CD4-positive, alpha-beta T cell treated with Interleukin-1 beta for 1 hour (primary cell): ENCODE results near the gene GATA5.
"Not testable (repeated sequence)": the region's sequence is repeated elsewhere in the genome, so short reads cannot be mapped to it uniquely, and the experiment has no call there.

Experiments used
- DNase-seq, 2 donors: peaks; one replicate each; pipeline ENCODE4 v3.0.0-alpha.2; 2020 to 2022

The GATA5 gene

DNA sequence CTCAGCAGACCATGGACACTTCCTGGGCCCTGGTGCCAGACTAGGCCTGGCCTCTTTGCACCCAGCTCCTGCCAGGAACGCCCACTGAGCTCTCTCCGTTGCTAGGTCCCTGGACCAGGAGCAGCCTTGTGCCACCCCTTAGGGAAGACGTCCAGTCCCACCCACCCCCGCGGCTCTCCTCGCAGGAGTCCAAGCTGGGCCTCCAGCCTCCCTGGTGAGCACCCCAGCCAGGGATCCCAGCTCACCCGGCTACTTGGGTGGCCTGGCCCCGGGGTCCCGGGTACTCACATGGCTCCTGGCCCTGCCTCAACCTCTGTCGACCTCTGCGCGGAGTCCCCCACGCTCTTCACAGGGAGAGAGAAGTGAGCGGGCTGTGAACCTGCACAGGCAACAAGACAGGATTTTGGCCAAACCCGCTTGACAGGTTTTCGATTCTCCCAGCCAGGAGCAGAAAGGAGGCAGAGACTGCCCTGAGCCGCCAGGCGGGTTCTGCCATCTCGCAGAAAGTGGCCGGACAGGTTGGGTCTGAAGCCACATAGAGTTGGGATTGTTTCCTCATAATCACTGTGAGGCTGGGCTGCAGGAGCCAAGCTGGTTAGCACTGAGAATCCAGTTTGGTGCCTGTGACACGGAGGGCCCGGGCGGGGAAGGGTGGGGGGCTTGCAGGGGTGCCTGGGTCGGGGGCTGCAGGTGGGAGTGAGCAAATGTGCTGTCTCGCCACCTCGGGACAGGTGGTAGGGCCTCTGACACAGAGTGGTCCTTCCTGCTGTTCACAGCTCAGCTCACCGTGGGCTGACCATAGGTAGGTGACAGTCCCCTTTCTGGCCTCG, 48.4 kb downstream of the GATA5 start, which contains the start of gene RBBP8NL:
RBBP8NL (minus strand) TSS at position 368 of the 830 bp plus-strand sequence. CDS start 7,892 bp downstream, outside the sequence.
- no peak for DNase-seq

DNA sequence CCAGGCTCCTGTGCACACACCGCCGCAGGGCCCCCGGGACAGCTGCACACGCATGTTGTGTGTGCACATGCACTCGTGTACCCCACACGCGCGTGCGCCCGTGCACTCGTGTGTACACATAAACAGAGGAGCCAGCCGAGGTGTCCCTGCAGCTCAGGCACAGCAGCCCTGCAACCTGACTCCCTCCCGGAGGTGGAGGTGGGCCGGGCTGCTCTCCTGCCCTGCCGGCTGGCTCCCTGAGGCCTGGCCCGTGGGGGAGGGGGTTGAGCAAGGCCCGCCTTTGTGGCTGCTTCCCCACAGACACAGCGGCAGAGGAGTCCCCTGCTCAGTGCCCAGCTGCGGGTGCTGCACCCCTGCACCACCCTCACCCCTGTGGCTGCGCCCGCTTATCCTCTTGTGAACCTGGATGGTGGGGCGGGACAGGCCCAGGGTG, 49.1 kb downstream of the GATA5 start:
- no peak for DNase-seq

DNA sequence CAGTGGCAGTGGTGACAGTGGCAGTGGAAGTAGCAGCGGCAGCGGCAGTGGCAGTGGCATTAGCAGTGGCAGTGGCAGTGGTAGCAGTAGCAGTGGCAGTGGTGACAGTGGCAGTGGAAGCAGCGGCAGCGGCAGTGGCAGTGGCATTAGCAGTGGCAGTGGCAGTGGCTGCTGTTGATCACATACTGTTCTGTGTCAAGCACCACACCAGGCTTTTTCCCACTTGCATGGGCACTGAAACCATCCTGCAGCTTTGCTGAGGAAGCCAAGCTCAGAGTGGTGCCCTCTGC, 49.8 kb downstream of the GATA5 start:
- not testable (repeated sequence) for DNase-seq

DNA sequence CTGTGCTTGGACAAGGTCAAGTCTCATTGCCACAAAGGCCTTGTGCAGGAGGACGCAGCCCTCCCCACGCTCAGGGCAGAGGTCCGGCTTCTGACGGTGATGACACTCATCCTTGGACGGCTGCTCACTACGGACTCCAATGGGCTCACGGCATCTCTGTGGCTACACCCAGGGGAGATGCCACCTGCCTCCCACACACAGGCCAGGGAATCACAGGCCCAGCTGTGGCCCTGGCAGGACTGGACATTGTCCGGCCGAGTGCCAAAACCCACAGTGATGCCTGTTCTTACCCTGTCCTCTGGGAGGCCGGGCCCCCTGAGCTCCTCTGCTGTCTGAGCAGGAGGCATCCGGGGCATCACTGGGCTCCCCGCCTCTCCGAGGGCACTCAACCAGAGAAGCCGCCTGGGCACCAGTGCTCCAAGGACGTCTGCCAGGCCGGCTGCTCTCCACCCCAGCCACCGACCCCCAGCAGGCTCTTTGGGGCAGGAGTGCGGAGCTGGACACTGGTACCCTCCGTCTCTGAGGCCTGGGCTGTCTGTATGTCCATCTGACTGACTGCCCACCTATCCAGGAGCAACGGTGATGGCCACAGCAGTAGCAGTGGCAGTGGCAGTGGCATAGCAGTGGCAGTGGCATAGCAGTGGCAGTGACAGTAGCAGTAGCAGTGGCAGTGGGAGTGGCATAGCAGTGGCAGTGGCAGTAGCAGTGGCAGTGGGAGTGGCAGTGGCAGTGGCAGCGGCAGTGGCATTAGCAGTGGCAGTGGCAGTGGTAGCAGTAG, 50.3 kb downstream of the GATA5 start:
- DNase-seq = no peak

DNA sequence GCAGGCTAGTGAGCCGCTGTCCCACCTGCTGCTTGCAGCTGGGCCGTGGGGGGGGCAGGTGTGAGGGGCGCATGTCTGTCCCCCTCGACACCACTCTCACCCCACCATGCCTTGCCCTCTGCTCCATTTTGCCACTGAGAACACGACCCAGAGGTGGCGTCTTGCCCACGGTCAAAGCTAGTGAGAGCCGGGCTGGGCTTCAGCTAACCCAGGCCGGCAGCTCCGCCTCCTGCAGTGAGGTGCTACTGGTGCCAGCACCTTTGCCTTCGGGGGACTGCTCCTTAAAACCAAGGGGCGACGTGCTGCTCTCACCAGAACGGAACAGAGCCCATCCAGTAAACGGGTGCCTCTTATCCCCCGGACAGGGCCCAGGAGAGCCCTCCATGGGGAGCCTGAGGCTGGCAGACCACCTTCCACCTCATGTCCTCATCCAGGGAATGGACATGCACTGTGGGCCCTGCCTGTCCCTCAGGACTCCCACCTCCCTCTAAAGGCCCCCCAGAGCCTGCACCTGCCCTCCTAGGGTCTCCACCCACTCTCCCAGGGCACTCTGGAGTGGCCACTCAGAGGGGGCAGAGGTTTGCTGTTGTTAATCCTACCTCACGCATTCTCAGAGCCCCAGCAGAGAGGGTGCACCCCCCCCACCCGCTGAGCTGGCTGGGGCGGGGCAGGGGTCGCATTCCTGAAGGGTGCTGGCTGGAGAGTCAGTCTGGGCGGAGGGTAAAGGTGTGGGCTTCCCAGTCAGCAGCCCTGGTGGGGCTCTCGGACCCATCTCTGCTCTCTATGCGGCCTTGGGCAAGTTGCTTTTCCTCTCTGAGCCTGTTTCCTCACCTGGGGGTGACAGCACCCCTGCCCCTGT, 51.3 kb downstream of the GATA5 start:
- no peak for DNase-seq

DNA sequence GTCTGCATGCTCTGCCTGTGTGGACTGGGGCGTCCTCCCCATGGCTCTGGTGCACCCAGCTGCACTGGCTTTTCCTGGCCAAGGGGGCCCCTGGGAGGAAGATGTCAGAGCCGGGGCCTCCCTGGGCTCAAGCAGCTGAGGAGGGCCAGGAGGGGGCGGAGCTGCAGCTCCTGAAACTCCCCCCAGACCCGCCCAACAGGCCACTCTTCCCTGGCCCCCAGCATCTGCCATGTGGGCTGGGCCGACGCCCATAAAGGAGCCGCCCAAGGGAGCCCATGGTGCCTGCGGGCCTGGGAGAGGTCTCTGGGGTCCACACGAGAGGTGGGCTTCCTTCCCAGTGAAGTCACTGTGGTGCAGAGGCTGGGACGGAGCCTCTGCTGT, 52.5 kb downstream of the GATA5 start:
- DNase-seq = no peak

DNA sequence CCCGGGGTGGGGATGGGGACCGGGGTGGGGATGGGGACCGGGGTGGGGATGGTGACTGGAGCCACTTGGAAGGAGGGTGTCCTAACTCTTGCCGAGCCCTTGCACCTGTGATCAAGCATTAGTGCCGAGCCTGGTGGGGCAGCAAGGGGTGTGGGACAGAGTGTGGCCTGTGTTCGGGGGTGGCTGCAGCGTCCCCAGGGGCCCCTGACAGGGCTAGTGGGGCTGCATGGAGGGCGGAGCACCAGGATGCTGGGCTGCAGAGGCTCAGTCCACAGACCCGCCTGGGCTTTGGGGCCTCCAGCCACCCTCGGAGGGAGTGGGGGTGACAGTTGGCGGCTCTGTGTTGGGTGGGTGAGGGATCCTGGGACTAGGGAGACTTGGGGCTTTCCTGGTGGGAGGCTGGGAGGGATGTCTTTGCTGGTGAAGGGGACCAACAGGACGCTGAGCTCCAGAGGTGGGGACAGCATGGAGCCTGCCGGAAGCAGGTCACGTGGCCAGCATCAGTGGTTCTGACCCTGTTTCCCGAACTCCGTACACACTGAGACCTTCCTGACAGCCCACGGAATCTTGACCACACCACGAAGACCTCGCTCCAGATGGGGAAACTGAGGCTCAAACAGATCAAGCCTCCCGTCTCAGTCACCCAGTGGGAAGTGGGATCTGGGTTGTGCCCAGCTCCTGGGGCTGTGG, 53.0 kb downstream of the GATA5 start:
- DNase-seq = no peak

DNA sequence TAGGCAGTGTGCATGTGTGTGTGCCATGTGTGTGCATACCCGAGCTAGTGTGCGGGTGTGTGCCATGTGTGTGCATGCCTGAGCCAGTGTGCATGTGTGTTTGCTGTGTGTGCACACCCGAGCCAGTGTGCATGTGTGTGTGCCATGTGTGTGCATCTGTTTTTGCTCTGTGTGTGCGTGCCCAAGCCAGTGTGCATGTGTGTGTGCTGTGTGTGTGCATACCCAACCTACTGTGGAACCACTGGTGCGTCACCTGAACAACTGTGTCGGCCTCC, 54.1 kb downstream of the GATA5 start:
- no peak for DNase-seq

DNA sequence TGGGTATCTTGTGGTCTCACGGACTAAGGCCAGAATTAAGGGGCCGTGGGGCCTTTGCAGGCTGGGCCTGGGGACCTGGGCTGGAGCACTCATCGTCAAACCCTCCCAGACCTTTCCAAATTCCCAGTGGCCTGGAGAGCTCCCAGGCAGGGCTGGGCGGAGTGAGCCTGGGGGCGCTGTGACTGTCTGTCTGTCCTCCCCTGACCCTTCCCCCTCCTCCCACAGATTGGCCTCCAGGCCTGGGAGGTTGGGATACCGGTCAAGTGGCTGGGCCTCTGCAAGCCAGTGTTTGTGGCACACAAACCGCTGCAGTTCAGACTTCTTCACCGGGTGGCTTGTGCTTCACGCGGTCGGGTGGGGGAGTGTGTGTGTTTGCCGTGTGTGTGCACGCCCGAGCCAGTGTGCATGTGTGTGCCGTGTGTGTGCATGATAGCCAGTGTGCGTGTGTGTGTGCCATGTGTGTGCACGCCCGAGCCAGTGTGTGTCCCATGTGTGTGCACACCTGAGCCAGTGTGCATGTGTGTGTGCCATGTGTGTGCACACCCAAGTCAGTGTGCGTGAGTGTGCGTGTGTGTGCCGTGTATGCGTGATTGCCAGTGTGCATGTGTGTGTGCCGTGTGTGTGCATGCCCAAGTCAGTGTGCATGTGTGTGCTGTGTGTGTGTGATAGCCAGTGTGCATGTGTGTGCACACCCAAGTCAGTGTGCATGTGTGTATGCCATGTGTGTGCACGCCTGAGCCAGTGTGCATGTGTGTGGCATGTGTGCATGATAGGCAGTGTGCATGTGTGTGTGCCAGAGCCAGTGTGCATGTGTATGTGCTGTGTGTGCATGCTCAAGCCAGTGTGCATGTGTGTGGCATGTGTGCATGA, 54.7 kb downstream of the GATA5 start:
- no peak for DNase-seq

DNA sequence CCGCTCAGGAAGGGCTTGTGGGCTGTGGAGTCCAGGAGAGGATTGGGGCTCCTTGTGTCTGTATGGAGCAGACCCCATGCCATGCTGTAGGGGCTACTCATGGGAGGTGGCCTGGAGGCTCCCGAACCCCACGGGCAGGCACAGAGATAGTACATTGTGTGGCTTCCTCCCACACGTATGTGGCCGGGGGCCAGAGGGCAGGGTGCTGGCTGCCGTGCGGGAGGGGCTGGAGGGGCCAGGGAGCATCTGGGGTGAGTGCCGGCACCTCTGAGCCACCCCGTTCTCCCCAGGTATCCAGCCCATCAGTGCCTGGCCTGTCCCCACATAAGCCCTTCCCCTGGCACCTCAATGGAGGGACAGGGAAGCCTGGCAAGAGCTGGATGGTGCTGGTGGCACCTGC, 56.0 kb downstream of the GATA5 start:
- no peak for DNase-seq

DNA sequence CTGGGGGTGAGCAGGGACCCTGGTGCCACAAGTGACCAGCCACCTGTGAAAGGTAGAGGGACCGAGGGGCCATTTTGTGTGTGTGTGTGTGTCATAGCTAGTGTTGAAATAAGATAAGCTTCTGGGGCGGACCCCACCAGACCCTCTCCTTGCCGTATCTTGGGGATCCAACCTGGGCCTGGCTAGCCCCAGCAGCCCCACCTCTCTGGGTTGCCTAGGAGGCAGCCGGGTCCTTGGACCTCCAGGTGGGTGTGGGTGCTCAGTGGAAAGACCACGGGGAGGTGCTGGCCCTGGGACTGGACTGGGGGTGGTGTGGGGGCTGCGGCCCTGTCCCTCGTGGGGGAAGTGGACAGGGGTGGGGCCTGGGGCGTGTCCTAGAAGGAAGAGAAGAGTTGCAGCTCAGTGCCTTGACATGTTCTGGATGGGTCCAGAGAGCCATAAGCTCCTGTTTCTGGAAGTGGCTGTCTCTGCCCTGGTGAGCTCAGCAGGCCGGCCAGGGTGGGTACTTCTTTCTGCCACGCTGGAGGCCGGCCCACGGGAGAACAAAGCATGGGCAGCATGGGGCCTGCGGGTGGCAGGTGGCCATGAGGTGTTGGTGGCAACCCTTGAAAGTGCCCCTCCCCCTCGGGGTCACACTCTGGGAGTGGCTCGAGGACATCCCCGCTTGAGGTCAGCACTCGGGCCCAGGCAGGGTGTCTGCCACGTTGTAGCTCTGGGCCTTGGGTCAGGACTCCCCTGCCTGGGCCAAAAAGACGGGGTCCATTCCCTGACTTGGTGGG, 56.9 kb downstream of the GATA5 start:
- DNase-seq = no peak

DNA sequence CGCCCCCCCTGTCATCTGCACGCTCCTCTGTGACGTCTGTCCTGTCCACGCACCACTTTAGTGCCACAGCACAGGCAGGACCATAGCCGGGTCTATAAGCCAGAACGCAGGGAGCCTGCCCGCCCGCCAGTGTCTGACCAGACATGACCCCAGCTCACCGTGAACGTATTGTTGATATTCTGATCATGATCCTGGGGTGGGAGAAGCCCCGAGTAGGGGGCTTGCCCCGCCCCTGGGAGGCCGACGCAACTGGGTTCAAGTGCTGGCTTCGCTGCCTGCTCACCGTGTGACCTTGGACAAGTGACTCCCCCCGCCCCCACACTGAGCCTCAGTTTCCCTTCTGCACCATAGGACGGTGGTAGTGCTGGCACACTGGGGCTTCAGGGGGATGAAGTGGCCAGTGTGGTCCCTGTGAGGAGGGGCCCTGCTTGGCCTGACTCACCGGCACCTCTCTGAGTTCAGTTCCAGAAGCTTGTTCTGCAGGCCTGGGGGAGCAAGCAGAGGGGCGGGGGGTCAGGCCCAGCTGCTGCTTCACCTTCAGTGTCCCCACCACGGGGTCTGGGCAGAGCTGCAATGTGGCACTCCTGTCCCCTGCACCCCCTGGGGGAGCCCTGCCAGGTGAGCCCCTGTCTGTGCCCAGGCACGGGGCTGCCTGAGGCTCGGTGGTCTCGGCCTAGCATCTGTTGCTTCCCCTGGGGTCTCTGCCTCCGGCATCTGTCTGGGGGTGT, 57.6 kb downstream of the GATA5 start:
- no peak for DNase-seq

DNA sequence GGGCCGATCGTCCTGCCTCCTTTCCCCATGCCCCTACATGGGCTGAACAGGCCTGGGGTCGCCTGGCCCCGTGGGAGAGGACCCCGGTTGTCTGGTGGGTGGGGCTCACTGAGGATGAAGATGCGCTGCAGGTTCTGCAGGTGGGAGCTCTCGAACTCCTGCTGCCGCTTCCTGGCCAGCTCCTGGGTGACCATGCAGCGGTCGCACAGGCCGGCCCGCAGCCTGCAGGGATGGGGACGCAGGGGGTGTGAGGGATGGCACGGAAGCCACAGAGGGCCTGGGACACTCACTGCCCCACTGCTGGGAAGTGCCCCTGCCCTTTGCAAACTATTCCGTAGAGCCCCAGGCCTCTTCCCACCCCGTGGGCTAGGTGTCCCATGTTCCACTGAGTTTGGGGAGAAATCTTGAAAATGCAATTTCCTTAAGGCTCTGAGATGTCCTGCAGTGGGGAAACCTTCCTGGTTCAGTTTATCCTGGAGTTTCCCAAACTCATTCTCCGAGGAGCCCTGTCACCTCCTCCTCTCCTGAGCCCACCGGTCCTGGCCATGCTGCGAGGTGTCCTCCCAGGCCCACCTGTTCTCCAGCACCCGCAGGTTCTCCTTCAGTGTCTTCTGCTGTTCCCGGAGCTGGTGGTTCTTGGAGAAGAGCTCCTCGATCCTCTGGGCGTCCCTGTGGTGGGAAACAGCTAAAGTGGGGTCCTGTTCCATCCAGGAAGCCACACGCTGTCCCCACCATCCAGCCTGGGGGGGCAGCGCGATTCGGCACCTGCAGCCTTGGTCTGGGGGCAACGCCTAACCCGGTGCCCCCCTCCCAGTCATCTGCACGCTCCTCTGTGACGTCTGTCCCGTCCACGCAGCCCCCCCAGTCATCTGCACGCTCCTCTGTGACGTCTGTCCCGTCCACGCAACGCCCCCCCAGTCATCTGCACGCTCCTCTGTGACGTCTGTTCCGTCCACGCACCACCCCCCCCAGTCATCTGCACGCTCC, 58.9 kb downstream of the GATA5 start:
- no peak for DNase-seq

DNA sequence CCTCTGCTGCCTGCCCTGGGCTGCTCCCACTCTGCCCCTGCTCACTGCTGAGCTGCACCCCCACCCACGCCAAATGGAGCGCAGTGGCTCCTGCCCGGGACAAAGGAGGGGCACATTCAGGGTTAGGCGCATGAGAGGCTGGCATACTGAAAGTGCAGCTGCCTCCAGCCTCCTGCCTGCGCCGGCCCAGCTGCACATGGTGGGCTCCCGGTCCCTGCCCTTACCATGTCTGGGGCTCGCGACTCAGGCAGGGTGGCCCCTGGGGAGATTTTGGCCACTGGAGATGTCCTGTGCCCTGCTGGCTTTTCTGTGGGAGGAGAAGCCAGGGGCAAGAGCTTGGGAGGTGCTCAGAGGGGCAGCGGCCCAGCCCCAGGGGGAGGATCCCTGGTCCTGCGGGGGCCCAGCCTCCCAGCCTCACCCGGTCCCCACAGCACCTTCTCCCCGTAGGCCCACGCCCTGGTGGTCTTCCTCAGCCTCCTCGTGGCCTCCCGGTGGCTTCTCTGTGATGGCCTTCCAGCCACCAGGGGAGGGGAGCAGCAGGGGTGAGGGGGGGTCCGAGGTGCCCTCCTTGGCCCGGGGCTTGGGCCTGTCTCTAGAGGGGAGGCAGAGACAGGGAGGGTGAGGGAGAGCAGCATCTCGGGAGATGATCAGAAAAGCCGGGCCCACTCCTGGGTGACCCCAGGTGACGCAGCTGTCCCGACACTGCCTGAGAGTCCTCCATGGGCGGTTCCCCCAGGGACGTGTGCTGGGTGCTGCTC, 60.3 kb downstream of the GATA5 start:
- no peak for DNase-seq

DNA sequence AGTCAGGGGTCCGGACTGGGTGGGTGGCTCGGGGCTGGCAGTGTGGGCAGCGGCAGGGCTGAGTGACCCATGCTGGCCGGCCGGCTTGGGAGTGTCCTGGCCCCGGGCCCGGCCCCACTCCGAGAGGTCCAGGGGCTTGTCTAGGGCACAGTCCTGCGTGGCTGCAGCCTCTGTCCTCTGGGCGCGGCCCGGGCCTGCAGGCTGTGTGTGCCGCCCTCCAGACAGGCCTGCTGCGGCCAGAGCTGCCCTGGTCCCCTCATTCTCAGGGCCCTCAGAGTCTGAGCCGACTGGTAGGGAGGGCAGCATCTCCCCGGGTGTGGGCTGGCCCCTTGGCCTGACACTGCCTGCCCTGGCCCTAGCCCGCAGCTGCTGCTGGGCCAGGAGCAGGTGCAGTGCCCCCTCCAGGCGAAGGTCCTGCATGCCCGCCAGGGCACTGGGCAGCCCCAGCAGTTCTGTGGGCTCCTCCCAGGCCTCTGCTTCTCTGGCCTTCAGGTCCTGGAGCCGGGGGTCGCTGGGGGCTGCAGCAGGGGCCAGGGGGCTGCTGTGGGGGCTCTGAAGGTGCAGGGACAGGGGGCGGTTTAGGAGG, 61.8 kb downstream of the GATA5 start:
- no peak for DNase-seq
